ENCODE results near the gene PPIL6. TPM values are rescaled to one million over a fixed set of nuclear protein-coding genes. Genes with fewer than 3 reads are reported as not detected.
A peak's percentile ranks its signal among the peaks of the same experiment; 100 is the strongest.

PPIL6 gene
- total RNA-seq, 4 donors from 2014 or later, result 1.7 to 7.9 (median 3.2) TPM

DNA sequence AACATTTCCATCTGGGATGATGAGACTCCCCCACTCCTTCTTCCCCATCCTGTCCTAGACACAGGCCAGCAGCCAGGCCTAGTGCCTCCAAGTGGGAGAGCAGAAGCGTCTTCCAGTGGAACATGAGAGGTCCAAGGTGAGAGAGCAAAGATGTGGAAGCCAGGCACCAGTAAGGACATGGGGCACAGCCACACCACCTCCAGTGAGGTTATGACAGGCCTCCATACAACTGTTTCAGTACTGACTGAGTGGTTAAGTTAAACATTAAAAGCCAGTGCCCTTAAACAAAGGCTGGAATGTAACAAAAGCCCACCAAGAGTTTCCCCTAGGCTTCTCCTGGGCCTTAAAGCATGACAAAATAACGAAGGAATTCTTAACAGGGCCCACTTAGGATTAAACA lies 37.3 kb upstream of the PPIL6 start:
- peaks cover 58% of the 10 kb centered on the region for H3K4me1 ChIP-seq
- peaks cover 46% of the 10 kb centered on the region for H3K36me3 ChIP-seq
- WGBS, result 74% methylated on average over 2 of the region's 2 CpGs
- no peaks in the 10 kb centered on the region for H3K27me3 ChIP-seq
- H3K27ac ChIP-seq, result peak overlapping the region; percentile 17
- no peak for DNase-seq (ENCODE audit: low spot score in 2 of 2)
- TF ChIP-seq POLR2A (IDR thresholded peaks at IDR 0.05) (no peak), EP300 (IDR thresholded peaks at IDR 0.05) (no peak), POLR2AphosphoS5 (IDR thresholded peaks at IDR 0.05) (no peak)
- TF ChIP-seq, protein P1, sequence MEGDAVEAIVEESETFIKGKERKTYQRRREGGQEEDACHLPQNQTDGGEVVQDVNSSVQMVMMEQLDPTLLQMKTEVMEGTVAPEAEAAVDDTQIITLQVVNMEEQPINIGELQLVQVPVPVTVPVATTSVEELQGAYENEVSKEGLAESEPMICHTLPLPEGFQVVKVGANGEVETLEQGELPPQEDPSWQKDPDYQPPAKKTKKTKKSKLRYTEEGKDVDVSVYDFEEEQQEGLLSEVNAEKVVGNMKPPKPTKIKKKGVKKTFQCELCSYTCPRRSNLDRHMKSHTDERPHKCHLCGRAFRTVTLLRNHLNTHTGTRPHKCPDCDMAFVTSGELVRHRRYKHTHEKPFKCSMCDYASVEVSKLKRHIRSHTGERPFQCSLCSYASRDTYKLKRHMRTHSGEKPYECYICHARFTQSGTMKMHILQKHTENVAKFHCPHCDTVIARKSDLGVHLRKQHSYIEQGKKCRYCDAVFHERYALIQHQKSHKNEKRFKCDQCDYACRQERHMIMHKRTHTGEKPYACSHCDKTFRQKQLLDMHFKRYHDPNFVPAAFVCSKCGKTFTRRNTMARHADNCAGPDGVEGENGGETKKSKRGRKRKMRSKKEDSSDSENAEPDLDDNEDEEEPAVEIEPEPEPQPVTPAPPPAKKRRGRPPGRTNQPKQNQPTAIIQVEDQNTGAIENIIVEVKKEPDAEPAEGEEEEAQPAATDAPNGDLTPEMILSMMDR (IDR thresholded peaks at IDR 0.05), result no peak
- no peak overlapping the region for H3K4me3 ChIP-seq
- no peaks in the 10 kb centered on the region for H3K9me3 ChIP-seq

DNA sequence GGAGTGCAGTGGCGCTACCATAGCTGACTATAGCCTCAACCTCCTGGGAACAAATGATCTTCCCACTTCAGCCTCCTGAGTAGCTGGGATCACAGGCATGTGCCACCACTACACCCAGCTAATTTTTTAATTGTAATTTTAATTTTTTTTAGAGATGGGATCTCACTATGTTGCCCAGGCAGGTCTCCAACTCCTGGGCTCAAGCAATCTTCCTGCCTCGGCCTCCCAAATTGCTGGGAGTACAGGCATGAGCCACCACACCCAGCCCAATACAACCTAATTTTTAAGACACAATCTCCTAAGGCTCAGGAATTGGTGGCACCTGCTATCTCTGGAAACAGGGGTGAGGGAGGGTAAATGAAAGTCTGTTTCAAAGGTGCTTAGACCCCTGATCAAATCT lies 36.8 kb upstream of the PPIL6 start:
- no peak overlapping the region for H3K4me3 ChIP-seq
- no peak overlapping the region for H3K27ac ChIP-seq
- no peaks in the 10 kb centered on the region for H3K9me3 ChIP-seq
- TF ChIP-seq, protein P1 (IDR thresholded peaks at IDR 0.05), result no peak
- TF ChIP-seq POLR2A (IDR thresholded peaks at IDR 0.05) (no peak), EP300 (IDR thresholded peaks at IDR 0.05) (no peak), POLR2AphosphoS5 (IDR thresholded peaks at IDR 0.05) (no peak)
- peaks cover 54% of the 10 kb centered on the region for H3K4me1 ChIP-seq
- peaks cover 52% of the 10 kb centered on the region for H3K36me3 ChIP-seq
- no peaks in the 10 kb centered on the region for H3K27me3 ChIP-seq
- DNase-seq (ENCODE audit: low spot score in 2 of 2), result no peak
- 90% methylated on average over 2 of the region's 2 CpGs for WGBS

- peaks cover 58% of the 10 kb centered on the region for H3K36me3 ChIP-seq
- H3K4me1 ChIP-seq, result peaks cover 38% of the 10 kb centered on the region
- DNase-seq (ENCODE audit: low spot score in 2 of 2), result no peak
- 95% methylated on average over 2 of the region's 2 CpGs for WGBS
- TF ChIP-seq, protein P1 (IDR thresholded peaks at IDR 0.05), result no peak
- TF ChIP-seq POLR2AphosphoS5 (IDR thresholded peaks at IDR 0.05) (no peak), POLR2A (IDR thresholded peaks at IDR 0.05) (no peak), EP300 (IDR thresholded peaks at IDR 0.05) (no peak)
- no peaks in the 10 kb centered on the region for H3K9me3 ChIP-seq
- H3K27ac ChIP-seq, result no peak overlapping the region
- H3K27me3 ChIP-seq, result no peaks in the 10 kb centered on the region
- H3K4me3 ChIP-seq, result no peak overlapping the region
Observed at GRCh38 chr6:109475625-109476024, 35.2 kb upstream of the PPIL6 start.

DNA sequence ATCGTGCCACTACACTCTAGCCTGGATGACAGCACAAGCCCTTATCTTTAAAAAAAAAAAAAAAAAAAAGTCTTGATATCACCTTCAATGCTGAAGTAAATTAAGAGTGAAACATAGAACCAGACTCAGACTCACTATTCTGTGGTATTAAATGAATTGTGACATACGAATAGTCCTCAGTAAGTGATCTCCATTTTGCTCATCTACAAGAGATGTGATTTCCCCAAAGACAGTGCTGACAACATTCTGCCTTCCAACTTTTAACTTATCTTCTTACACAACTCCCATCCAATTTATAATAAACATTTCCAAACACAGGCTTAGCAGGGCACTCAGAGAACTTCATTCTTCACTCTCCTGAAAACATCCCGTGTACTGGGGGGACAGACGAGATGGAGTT lies 34.6 kb upstream of the PPIL6 start:
- Histone ChIP-seq H3K36me3 (peaks cover 64% of the 10 kb centered on the region), H3K4me1 (peaks cover 32% of the 10 kb centered on the region), H3K27ac (no peak overlapping the region), H3K27me3 (no peaks in the 10 kb centered on the region), H3K4me3 (no peak overlapping the region), H3K9me3 (no peaks in the 10 kb centered on the region)
- TF ChIP-seq, protein P1 (IDR thresholded peaks at IDR 0.05), result no peak
- TF ChIP-seq EP300 (IDR thresholded peaks at IDR 0.05), result no peak
- TF ChIP-seq POLR2AphosphoS5 (IDR thresholded peaks at IDR 0.05), result no peak
- no peak for TF ChIP-seq POLR2A (IDR thresholded peaks at IDR 0.05)
- no peak for DNase-seq (ENCODE audit: low spot score in 2 of 2)
- WGBS, result 95% methylated on average over 4 of the region's 4 CpGs

DNA sequence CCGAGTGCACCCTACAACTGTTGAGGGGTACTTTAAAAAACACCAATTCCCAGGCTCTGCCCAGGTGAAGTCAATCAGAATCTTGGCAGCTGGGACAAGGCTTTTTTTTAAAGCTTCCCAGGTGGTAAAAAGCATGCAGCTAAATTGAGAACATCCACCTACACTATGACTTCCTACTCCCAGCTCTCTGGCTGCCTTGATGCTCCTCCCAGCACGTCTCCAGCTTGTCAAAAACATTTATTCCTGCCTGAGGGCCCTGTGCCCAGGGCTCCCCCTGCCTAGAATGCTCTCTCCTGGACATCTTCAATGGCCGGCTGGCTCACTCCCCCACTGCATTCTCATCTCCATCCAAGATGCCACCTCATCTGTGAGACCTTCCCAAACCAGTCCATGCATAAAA lies 32.7 kb upstream of the PPIL6 start:
- Histone ChIP-seq H3K4me1 (peaks cover 17% of the 10 kb centered on the region), H3K9me3 (no peaks in the 10 kb centered on the region), H3K27me3 (no peaks in the 10 kb centered on the region), H3K4me3 (no peak overlapping the region), H3K27ac (no peak overlapping the region), H3K36me3 (peaks cover 80% of the 10 kb centered on the region)
- DNase-seq (ENCODE audit: low spot score in 2 of 2), result no peak
- WGBS, result 89% methylated on average over 3 of the region's 3 CpGs
- TF ChIP-seq POLR2A (IDR thresholded peaks at IDR 0.05), result no peak
- TF ChIP-seq, protein P1 (IDR thresholded peaks at IDR 0.05), result no peak
- TF ChIP-seq POLR2AphosphoS5 (IDR thresholded peaks at IDR 0.05), result no peak
- TF ChIP-seq EP300 (IDR thresholded peaks at IDR 0.05), result no peak

All from suprapubic skin (tissue), 4 donors.